ENCODE results near the gene CBS.
"Not testable (repeated sequence)": the region's sequence is repeated elsewhere in the genome, so short reads cannot be mapped to it uniquely, and the experiment has no call there.

CBS gene

GRCh38 chr21:43023175-43023574 is 52.5 kb downstream of the CBS start:
- no peak for DNase-seq

- no peak for DNase-seq
Measured at GRCh38 chr21:43021756-43022600, 53.7 kb downstream of the CBS start.

- DNase-seq = no peak
Measured at GRCh38 chr21:43021191-43021590, 54.4 kb downstream of the CBS start.

- DNase-seq = no peak
Measured at GRCh38 chr21:43020771-43021170, 54.9 kb downstream of the CBS start.

- no peak for DNase-seq
Measured at GRCh38 chr21:43020177-43020576, 55.5 kb downstream of the CBS start.

- no peak for DNase-seq
Measured at GRCh38 chr21:43018519-43018918, 57.1 kb downstream of the CBS start.

- DNase-seq = no peak
Measured at GRCh38 chr21:43016728-43017127, 58.9 kb downstream of the CBS start.

GRCh38 chr21:43015906-43016540 is 59.6 kb downstream of the CBS start:
- DNase-seq = no peak

- no peak for DNase-seq
Measured at GRCh38 chr21:43012596-43012995, 63.0 kb downstream of the CBS start.

GRCh38 chr21:43006874-43007208 is 68.8 kb downstream of the CBS start:
- no peak for DNase-seq

- DNase-seq = not testable (repeated sequence)
Measured at GRCh38 chr21:43006051-43006873, 69.4 kb downstream of the CBS start.

GRCh38 chr21:43005635-43006034 is 70.0 kb downstream of the CBS start:
- DNase-seq = no peak

GRCh38 chr21:43004926-43005325 is 70.7 kb downstream of the CBS start:
- no peak for DNase-seq

All from islet precursor cell (in vitro differentiated cells).